ENCODE results near the gene OSBP2.

OSBP2 gene

DNA sequence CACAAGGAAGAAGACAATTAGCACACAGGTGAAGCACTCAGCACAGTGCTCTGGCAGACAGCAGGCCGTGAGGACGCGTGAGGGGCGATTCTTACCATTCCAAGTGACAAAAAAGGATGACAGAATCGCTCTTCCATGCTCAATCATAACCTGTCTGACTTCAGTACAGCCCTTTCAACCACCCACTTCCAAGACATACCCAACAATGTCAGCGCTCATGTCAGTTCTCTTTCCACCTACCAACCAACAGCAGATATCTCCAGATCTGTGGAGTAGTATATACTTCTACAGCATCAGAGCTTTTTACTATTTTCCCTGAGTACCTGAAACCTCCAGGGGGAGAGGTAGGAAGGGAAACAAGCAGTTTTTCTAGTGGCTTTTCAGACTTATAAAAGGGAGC is 233.7 kb downstream of the OSBP2 start:
- Histone ChIP-seq H4K91ac (ENCODE audit: low read length) (no peak overlapping the region), H3K4me2 (ENCODE audit: low read length, poor library complexity, severe bottlenecking) (no peak overlapping the region), H2BK120ac (ENCODE audit: low read depth, low read length) (no peak overlapping the region), H3K14ac (ENCODE audit: low read length in 2 of 2) (no peak overlapping the region), H2BK15ac (ENCODE audit: low read depth, poor library complexity, severe bottlenecking) (no peak overlapping the region), H2AK5ac (ENCODE audit: low read length, severe bottlenecking) (no peak overlapping the region), H3K27ac (ENCODE audit: low read length, poor library complexity, severe bottlenecking) (no peak overlapping the region), H3K4ac (ENCODE audit: low read depth in 1 of 2, low read length in 2 of 2) (no peak overlapping the region), H3K4me1 (ENCODE audit: control insufficient read depth, insufficient read depth, low read depth, low read length) (no peaks in the 10 kb centered on the region), H3K9me3 (ENCODE audit: control insufficient read depth, low read length) (no peaks in the 10 kb centered on the region), H3K18ac (ENCODE audit: low read depth in 1 of 2, low read length in 2 of 2) (no peak overlapping the region), H3K9ac (ENCODE audit: low read length) (no peak overlapping the region), H3K23ac (ENCODE audit: low read length in 2 of 2) (no peak overlapping the region), H4K8ac (ENCODE audit: low read length) (no peak overlapping the region), H2AFZ (ENCODE audit: low read depth, low read length) (peak overlapping the region; percentile 3), H3K36me3 (ENCODE audit: control insufficient read depth in 1 of 2, insufficient read depth in 2 of 2, low read depth in 1 of 2, low read length in 2 of 2) (peaks cover 80 to 91% of the 10 kb centered on the region in 2 experiments), H3K4me3 (ENCODE audit: insufficient read depth in 1 of 2, low read depth in 1 of 2, low read length in 2 of 2) (no peak overlapping the region), H3K79me1 (replicated peaks; ENCODE audit: low read length, poor library complexity, severe bottlenecking) (peaks cover 22% of the 10 kb centered on the region), H2BK5ac (ENCODE audit: low read depth, low read length, poor library complexity, severe bottlenecking) (no peak overlapping the region), H3K27me3 (ENCODE audit: control insufficient read depth in 1 of 2, insufficient read depth in 1 of 2, low read length in 2 of 2) (no peaks in the 10 kb centered on the region), H2BK12ac (ENCODE audit: low read length in 2 of 2) (no peak overlapping the region)
- DNase-seq = no peak
- 97% methylated on average over 6 of the region's 6 CpGs for WGBS

DNA sequence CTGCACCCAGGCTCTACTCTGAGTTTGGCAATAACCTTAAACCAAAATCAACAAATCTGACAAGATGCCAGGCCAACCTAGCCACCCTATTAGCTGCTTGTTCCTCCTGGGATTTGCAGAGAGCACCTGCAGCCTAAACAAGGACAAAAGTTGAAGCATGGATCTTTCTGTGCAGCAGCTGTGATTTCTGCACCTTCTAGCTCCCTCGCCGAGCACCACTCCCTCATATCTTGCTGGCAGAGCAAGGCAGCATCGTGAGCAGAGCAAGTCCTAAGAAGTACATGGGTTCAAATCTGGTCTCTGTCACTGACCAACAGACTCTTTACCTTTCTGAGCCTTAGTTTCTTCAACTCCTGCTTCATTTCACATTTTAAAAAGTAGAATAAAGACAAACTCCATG is 235.6 kb downstream of the OSBP2 start:
- Histone ChIP-seq H3K4me3 (ENCODE audit: insufficient read depth in 1 of 2, low read depth in 1 of 2, low read length in 2 of 2) (no peak overlapping the region), H3K23ac (ENCODE audit: low read length in 2 of 2) (no peak overlapping the region), H3K9ac (ENCODE audit: low read length) (no peak overlapping the region)

DNA sequence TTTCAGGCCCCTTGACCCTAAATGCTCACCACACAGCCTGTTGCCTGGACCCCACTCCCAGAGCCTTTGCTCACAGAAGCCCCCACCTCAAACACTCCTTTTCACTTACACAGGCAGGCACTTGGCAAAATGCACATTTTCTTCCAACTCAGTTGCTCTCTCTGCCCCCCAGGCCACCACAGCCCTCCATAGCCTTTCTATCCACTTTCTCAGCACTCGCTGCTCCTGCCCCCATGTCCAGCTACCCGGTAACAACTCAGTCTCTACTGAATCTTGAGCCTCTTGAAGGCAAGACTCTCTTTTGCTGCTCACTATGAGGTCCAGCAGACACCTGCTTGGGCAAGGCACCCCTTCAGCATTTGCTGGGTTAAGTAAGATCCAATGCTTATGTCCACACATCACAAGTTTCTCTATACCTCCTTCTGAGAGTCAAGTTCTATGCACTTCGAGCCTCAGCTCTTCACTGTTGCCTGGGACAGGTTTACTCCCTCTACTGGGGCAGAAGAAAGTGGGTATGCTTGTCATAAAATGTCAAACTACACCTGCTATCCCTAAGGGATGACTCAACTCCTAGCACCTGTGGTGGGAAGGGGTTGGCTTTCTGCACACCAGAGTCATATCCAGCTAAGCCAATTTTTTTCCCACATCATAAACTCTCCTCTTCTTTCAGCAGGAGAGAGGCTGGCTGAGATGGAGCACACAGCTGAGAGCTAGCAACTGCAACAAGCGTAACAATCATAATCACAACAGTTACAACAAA is 237.0 kb downstream of the OSBP2 start:
- H3K9ac ChIP-seq (ENCODE audit: low read length) = no peak overlapping the region
- H4K8ac ChIP-seq (ENCODE audit: low read length) = no peak overlapping the region
- no peak overlapping the region for H3K27ac ChIP-seq (ENCODE audit: low read length, poor library complexity, severe bottlenecking)
- peaks cover 25% of the 10 kb centered on the region for H3K79me1 ChIP-seq (replicated peaks; ENCODE audit: low read length, poor library complexity, severe bottlenecking)
- H2BK5ac ChIP-seq (ENCODE audit: low read depth, low read length, poor library complexity, severe bottlenecking) = no peak overlapping the region
- no peak overlapping the region for H3K4ac ChIP-seq (ENCODE audit: low read depth in 1 of 2, low read length in 2 of 2)
- no peaks in the 10 kb centered on the region for H3K9me3 ChIP-seq (ENCODE audit: control insufficient read depth, low read length)
- peaks cover 77 to 98% of the 10 kb centered on the region in 2 experiments for H3K36me3 ChIP-seq (ENCODE audit: control insufficient read depth in 1 of 2, insufficient read depth in 2 of 2, low read depth in 1 of 2, low read length in 2 of 2)
- no peak overlapping the region for H3K4me3 ChIP-seq (ENCODE audit: insufficient read depth in 1 of 2, low read depth in 1 of 2, low read length in 2 of 2)
- no peak overlapping the region for H2BK15ac ChIP-seq (ENCODE audit: low read depth, poor library complexity, severe bottlenecking)
- H3K18ac ChIP-seq (ENCODE audit: low read depth in 1 of 2, low read length in 2 of 2) = no peak overlapping the region
- no peak overlapping the region for H2BK12ac ChIP-seq (ENCODE audit: low read length in 2 of 2)
- 98% methylated on average over 2 of the region's 4 CpGs for WGBS
- H3K4me2 ChIP-seq (ENCODE audit: low read length, poor library complexity, severe bottlenecking) = no peak overlapping the region
- H2BK120ac ChIP-seq (ENCODE audit: low read depth, low read length) = no peak overlapping the region
- H4K91ac ChIP-seq (ENCODE audit: low read length) = no peak overlapping the region
- H2AK5ac ChIP-seq (ENCODE audit: low read length, severe bottlenecking) = no peak overlapping the region
- H2AFZ ChIP-seq (ENCODE audit: low read depth, low read length) = no peak overlapping the region
- no peak overlapping the region for H3K14ac ChIP-seq (ENCODE audit: low read length in 2 of 2)
- no peaks in the 10 kb centered on the region for H3K4me1 ChIP-seq (ENCODE audit: control insufficient read depth, insufficient read depth, low read depth, low read length)
- no peak overlapping the region for H3K23ac ChIP-seq (ENCODE audit: low read length in 2 of 2)
- DNase-seq = no peak
- no peaks in the 10 kb centered on the region for H3K27me3 ChIP-seq (ENCODE audit: control insufficient read depth in 1 of 2, insufficient read depth in 1 of 2, low read length in 2 of 2)

More for the DNA sequence above, 235.6 kb downstream of the OSBP2 start:
- 97% methylated on average over 3 of the region's 3 CpGs for WGBS
- Histone ChIP-seq H3K4me1 (ENCODE audit: control insufficient read depth, insufficient read depth, low read depth, low read length) (no peaks in the 10 kb centered on the region), H2BK12ac (ENCODE audit: low read length in 2 of 2) (no peak overlapping the region), H2BK120ac (ENCODE audit: low read depth, low read length) (no peak overlapping the region), H3K14ac (ENCODE audit: low read length in 2 of 2) (no peak overlapping the region), H2BK15ac (ENCODE audit: low read depth, poor library complexity, severe bottlenecking) (no peak overlapping the region), H3K27ac (ENCODE audit: low read length, poor library complexity, severe bottlenecking) (no peak overlapping the region), H3K9me3 (ENCODE audit: control insufficient read depth, low read length) (no peaks in the 10 kb centered on the region), H2AK5ac (ENCODE audit: low read length, severe bottlenecking) (no peak overlapping the region), H3K27me3 (ENCODE audit: control insufficient read depth in 1 of 2, insufficient read depth in 1 of 2, low read length in 2 of 2) (no peaks in the 10 kb centered on the region), H4K8ac (ENCODE audit: low read length) (no peak overlapping the region), H3K18ac (ENCODE audit: low read depth in 1 of 2, low read length in 2 of 2) (no peak overlapping the region), H3K4ac (ENCODE audit: low read depth in 1 of 2, low read length in 2 of 2) (no peak overlapping the region), H3K4me2 (ENCODE audit: low read length, poor library complexity, severe bottlenecking) (no peak overlapping the region), H3K36me3 (ENCODE audit: control insufficient read depth in 1 of 2, insufficient read depth in 2 of 2, low read depth in 1 of 2, low read length in 2 of 2) (peaks cover 84 to 97% of the 10 kb centered on the region in 2 experiments), H3K79me1 (replicated peaks; ENCODE audit: low read length, poor library complexity, severe bottlenecking) (peaks cover 22% of the 10 kb centered on the region), H2AFZ (ENCODE audit: low read depth, low read length) (no peak overlapping the region), H2BK5ac (ENCODE audit: low read depth, low read length, poor library complexity, severe bottlenecking) (no peak overlapping the region), H4K91ac (ENCODE audit: low read length) (no peak overlapping the region)
- no peak for DNase-seq

DNA sequence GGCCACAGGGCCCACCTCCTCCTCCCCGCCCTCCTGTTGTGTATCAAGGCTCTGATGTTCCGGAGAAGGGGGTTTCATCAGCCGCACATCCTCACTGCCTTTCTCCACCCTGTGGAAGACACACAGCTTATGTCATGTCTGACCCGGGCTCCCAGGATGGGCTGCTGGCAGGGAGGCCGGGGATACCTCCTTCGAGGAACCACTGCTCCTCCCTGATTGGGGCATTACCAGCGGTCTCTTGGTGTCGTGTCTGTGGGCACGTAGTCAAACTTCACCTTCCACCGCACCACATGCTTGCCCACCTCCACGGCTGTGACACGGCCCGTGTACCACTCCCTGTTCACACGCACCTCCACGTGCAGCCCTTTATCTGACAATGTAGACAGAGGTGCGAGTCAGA is 238.0 kb downstream of the OSBP2 start:
- H3K4me3 ChIP-seq (ENCODE audit: insufficient read depth in 1 of 2, low read depth in 1 of 2, low read length in 2 of 2) = no peak overlapping the region
- H3K18ac ChIP-seq (ENCODE audit: low read depth in 1 of 2, low read length in 2 of 2) = no peak overlapping the region
- H2AK5ac ChIP-seq (ENCODE audit: low read length, severe bottlenecking) = no peak overlapping the region
- H4K91ac ChIP-seq (ENCODE audit: low read length) = no peak overlapping the region
- H3K9me3 ChIP-seq (ENCODE audit: control insufficient read depth, low read length) = no peaks in the 10 kb centered on the region
- 96% methylated on average over 16 of the region's 16 CpGs for WGBS
- no peak overlapping the region for H4K8ac ChIP-seq (ENCODE audit: low read length)
- no peak for DNase-seq
- H3K4me2 ChIP-seq (ENCODE audit: low read length, poor library complexity, severe bottlenecking) = no peak overlapping the region
- peaks cover 28% of the 10 kb centered on the region for H3K79me1 ChIP-seq (replicated peaks; ENCODE audit: low read length, poor library complexity, severe bottlenecking)
- H3K9ac ChIP-seq (ENCODE audit: low read length) = no peak overlapping the region
- H3K27me3 ChIP-seq (ENCODE audit: control insufficient read depth in 1 of 2, insufficient read depth in 1 of 2, low read length in 2 of 2) = no peaks in the 10 kb centered on the region
- no peak overlapping the region for H2BK5ac ChIP-seq (ENCODE audit: low read depth, low read length, poor library complexity, severe bottlenecking)
- H3K4me1 ChIP-seq (ENCODE audit: control insufficient read depth, insufficient read depth, low read depth, low read length) = no peaks in the 10 kb centered on the region
- H3K36me3 ChIP-seq (ENCODE audit: control insufficient read depth in 1 of 2, insufficient read depth in 2 of 2, low read depth in 1 of 2, low read length in 2 of 2) = peaks cover 77 to 98% of the 10 kb centered on the region in 2 experiments
- H3K27ac ChIP-seq (ENCODE audit: low read length, poor library complexity, severe bottlenecking) = no peak overlapping the region
- H3K14ac ChIP-seq (ENCODE audit: low read length in 2 of 2) = no peak overlapping the region
- no peak overlapping the region for H3K23ac ChIP-seq (ENCODE audit: low read length in 2 of 2)
- no peak overlapping the region for H3K4ac ChIP-seq (ENCODE audit: low read depth in 1 of 2, low read length in 2 of 2)
- H2BK15ac ChIP-seq (ENCODE audit: low read depth, poor library complexity, severe bottlenecking) = no peak overlapping the region
- H2BK120ac ChIP-seq (ENCODE audit: low read depth, low read length) = no peak overlapping the region
- no peak overlapping the region for H2BK12ac ChIP-seq (ENCODE audit: low read length in 2 of 2)
- H2AFZ ChIP-seq (ENCODE audit: low read depth, low read length) = no peak overlapping the region
